ENCODE results near the gene DPF1. TPM values are rescaled to one million over a fixed set of nuclear protein-coding genes. Genes with fewer than 3 reads are reported as not detected.

The DPF1 gene
- total RNA-seq, 8 experiments from 2014 or later = 1.3 to 60.4 (median 25.9) TPM

DNA sequence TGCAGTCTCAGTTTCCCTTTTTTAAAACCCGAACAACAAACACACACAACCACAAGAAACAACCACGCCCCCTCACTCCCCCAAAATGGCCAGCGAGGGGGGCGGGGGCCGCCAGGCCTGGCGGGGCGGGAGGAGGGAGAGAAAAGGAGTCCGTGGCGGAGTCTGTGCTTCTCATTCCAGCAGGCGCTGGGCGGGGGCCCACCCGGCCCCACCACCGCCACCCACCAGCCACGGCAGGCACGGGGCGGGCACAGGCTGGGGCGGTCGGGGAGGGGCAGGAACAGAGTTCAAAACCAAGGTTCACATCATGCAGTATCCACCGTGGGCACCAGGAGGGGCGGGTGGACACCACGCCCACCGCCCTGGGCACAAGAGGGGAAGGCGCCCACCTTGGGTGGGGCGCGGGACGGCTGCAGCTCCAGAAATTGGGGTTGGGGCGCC, 12.9 kb downstream of the DPF1 start:
- Histone ChIP-seq H3K4me3 (peak overlapping the region; percentile 6 to 39 (median 33)), H3K27ac (peak overlapping the region; percentile 89 to 91), H3K4me1 (replicated peaks in 1 of 2) (peaks cover 56 to 58% of the 10 kb centered on the region in 2 donors)
- 20% methylated on average over 1 of the region's 27 CpGs; no CpG with 5 or more reads in 9 of the 10 experiments for WGBS, 10 experiments
- in situ Hi-C loops (cut with MboI; ENCODE audit: low pct_unique_long_range_greater_than_20kb in 2 of 9, low sequenced_read_pairs in 9 of 9, unreplicated experiment in 9 of 9) = loop anchor here in 1 of 9 experiments (25.0 kb wide), 1 partner anchor 299 kb away; the partner anchor contains the start of genes SIPA1L3 and WDR87
- peak; percentile 12 to 56 (median 50) for ATAC-seq (replicated peaks in 6 of 8)

DNA sequence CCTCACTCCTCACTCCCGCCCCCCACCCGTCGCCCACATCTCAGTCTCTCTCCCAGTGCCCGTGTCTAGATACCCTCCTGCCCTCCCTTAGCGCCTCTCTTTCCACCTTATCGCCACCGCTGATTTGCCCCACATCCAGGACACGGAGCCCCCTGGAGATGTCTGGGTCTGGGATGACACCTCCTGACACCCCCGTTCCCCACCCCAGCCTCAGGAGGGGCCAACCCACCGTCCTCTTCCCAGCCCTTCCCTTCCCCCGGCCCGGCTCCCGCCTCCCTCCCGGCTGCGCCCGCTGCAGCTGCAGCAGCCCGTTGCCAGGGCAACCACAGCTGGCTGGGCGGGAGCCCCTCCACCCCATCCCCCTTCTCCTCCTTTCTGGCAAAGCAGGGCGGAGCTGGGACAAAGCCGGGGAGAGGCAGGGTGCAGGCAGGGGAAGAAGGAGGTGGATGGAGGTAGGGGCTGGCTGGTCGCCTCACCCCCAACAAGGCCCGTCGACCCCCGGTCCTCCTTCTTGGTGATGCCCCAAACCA, 13.5 kb downstream of the DPF1 start:
- 0% methylated on average over 3 of the region's 24 CpGs; no CpG with 5 or more reads in 8 of the 10 experiments for WGBS, 10 experiments
- Histone ChIP-seq H3K4me1 (replicated peaks in 1 of 2) (peaks cover 52 to 55% of the 10 kb centered on the region in 2 donors), H3K27ac (peak overlapping the region; percentile 89 to 91), H3K4me3 (peak overlapping the region; percentile 19 to 39 (median 33))
- in situ Hi-C loops (cut with MboI; ENCODE audit: low pct_unique_long_range_greater_than_20kb in 2 of 9, low sequenced_read_pairs in 9 of 9, unreplicated experiment in 9 of 9) = loop anchor here in 1 of 9 experiments (25.0 kb wide), 1 partner anchor 298 kb away; the partner anchor contains the start of genes SIPA1L3 and WDR87
- ATAC-seq (replicated peaks in 6 of 8) = peak; percentile 37 to 80 (median 74)

DNA sequence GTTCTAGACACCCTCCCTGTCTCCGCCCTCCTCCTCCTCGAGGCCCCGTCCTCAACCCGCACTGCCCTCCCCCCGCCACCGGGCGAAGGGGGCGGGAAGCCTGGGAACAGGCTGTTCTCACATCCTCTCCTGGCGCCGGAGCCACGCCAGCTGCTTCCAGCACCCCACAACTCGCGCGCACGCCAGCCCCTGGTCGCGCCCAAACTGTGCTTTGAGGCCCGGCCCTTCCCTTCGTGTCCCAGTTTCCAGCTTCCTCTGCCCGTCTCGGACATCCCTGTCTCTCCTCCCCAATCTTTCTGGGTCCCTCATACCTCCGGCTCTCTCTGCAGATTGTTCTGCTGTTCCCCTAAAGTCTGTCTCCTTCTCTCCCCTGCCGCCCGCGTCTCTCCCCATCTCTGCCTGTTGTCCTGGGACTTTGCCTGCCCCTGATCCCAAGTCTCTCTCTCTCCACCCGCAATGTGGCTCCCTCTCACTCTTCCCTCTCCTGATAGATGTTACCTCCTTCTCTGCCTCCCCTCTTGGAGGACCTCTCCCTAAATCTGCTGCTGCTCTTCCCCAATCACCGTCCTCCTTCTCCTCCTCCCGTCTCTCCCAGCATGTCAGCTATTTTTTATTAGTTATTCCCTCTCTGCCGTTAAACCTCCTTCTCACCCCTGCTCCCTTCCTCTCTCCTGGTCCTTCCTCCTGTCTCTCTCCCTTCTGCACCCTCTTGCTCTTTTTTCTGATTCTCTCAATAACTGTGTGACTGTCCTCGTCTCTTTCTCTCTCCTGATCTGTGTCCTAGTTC, 14.2 kb downstream of the DPF1 start:
- Histone ChIP-seq H3K4me1 (replicated peaks in 1 of 2) (peaks cover 52 to 55% of the 10 kb centered on the region in 2 donors), H3K4me3 (peak overlapping the region; percentile 19 to 39 (median 33)), H3K27ac (peak overlapping the region; percentile 89 to 91)
- 0 to 17% (median 0%) methylated on average over 2 to 7 of the region's 30 CpGs; no CpG with 5 or more reads in 2 of the 10 experiments for WGBS, 10 experiments
- ATAC-seq (replicated peaks in 6 of 8) = peak; percentile 3 to 58 (median 26)
- in situ Hi-C loops (cut with MboI; ENCODE audit: low pct_unique_long_range_greater_than_20kb in 2 of 9, low sequenced_read_pairs in 9 of 9, unreplicated experiment in 9 of 9) = loop anchor here in 1 of 9 experiments (25.0 kb wide), 1 partner anchor 298 kb away; the partner anchor contains the start of genes SIPA1L3 and WDR87

DNA sequence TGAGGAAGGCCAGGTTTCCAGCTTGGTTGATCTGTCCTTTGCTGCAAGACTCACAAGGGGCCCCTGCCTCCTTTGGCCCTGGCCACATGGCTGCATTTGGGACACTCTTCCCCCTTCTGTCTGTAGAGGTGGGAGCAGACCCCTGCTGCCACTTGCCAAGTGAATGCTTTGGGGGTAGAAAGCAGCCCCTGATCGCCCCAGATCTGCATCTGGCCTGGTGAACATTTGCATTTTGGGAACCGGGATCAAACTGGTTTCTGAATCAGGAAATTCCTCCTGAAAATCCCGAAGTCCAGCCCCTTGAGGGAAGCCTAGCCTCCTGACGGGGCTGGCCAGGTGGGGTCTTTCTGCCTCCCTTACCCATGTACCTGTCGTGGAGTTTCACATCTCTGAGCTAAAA, 14.9 kb downstream of the DPF1 start:
- in situ Hi-C loops (cut with MboI; ENCODE audit: low pct_unique_long_range_greater_than_20kb in 2 of 9, low sequenced_read_pairs in 9 of 9, unreplicated experiment in 9 of 9) = loop anchor here in 1 of 9 experiments (25.0 kb wide), 1 partner anchor 297 kb away; the partner anchor contains the start of genes SIPA1L3 and WDR87
- WGBS, 10 experiments = 0 to 50% (median 7%) methylated on average over 1 to 5 of the region's 5 CpGs; no CpG with 5 or more reads in 5 of the 10 experiments
- Histone ChIP-seq H3K4me1 (replicated peaks in 1 of 2) (peaks cover 49 to 52% of the 10 kb centered on the region in 2 donors), H3K27ac (peak overlapping the region; percentile 89 to 91), H3K4me3 (peak overlapping the region; percentile 19 to 39 (median 33))
- no peak for ATAC-seq (replicated peaks in 6 of 8)

DNA sequence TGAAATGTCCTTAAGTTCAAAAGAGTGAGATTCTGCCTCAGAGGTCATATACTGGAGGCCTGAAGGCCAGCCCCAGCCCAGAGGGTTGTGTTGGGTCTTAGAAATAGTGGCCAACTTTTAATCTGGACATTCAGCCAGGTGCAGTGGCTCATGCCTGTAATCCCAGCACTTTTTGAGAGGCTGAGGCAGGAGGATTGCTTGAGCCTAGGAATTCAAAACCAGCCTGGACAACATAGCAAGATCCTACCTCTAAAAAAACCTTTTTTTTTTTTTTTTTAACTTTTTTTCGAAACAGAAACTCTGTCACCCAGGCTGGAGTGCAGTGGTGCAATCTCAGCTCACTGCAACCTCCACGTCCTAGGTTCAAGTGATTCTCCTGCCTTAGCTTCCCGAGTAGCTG, 15.5 kb downstream of the DPF1 start:
- ATAC-seq (replicated peaks in 6 of 8) = no peak
- WGBS, 10 experiments = 73 to 83% methylated on average over 2 to 3 of the region's 3 CpGs; no CpG with 5 or more reads in 8 of the 10 experiments
- peaks cover 45 to 46% of the 10 kb centered on the region in 2 donors for H3K4me1 ChIP-seq (replicated peaks in 1 of 2)
- peak overlapping the region in 1 of 2 donors; percentile 91 for H3K27ac ChIP-seq
- in situ Hi-C loops (cut with MboI; ENCODE audit: low pct_unique_long_range_greater_than_20kb in 2 of 9, low sequenced_read_pairs in 9 of 9, unreplicated experiment in 9 of 9) = loop anchor here in 1 of 9 experiments (25.0 kb wide), 1 partner anchor 296 kb away; the partner anchor contains the start of genes SIPA1L3 and WDR87
- no peak overlapping the region for H3K4me3 ChIP-seq

DNA sequence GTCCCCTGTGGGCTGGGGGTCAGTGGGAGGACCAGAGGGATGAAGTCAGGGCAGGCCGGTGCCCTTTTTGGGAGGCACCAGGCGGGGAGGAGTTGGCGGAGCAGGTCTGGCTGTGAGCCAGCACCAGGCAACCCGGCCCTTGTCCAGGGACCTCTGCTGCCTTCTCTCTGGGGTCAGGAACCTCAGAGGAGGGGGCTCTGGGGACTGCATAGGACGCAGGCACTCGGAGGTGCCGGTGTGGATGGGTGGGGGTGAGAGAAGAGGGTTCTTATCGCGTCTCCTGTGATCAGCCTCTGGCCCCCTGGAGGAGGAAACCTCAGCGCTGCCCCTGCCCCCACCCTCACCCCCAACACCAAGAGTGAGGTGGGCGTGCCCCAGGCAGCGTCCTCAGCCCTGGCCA, 16.5 kb downstream of the DPF1 start:
- in situ Hi-C loops (cut with MboI; ENCODE audit: low pct_unique_long_range_greater_than_20kb in 2 of 9, low sequenced_read_pairs in 9 of 9, unreplicated experiment in 9 of 9) = loop anchor here in 1 of 9 experiments (25.0 kb wide), 1 partner anchor 295 kb away; the partner anchor contains the start of genes SIPA1L3 and WDR87
- peaks cover 45% of the 10 kb centered on the region in 2 donors for H3K4me1 ChIP-seq (replicated peaks in 1 of 2)
- ATAC-seq (replicated peaks in 6 of 8) = no peak
- peak overlapping the region in 1 of 2 donors; percentile 17 for H3K27ac ChIP-seq
- no peak overlapping the region for H3K4me3 ChIP-seq
- WGBS, 10 experiments = no CpG with 5 or more reads among the region's 12 CpGs

DNA sequence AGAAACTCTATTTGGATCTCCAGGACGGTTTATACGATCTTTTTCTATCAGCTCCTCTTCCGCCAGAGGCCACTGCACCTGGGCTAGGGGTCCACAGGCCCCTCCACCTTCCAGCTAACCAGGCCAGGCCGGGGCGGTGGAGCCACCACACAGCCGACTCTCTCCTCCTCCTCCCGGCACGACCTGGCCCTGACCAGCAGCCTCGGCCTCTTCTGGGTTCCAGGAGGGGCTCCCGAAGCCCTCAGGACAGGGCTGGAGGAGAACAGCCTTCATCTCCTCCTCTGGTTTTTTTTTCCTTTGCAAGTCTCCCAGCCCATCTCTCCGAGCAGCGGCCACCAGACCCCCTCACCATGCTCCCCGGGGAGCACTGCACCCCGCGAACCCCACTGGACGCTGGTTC, 17.1 kb downstream of the DPF1 start:
- no peak overlapping the region for H3K4me3 ChIP-seq
- H3K27ac ChIP-seq = no peak overlapping the region
- ATAC-seq (replicated peaks in 6 of 8) = no peak
- 85 to 100% methylated on average over 2 to 3 of the region's 16 CpGs; no CpG with 5 or more reads in 8 of the 10 experiments for WGBS, 10 experiments
- peaks cover 43 to 44% of the 10 kb centered on the region in 2 donors for H3K4me1 ChIP-seq (replicated peaks in 1 of 2)
- in situ Hi-C loops (cut with MboI; ENCODE audit: low pct_unique_long_range_greater_than_20kb in 2 of 9, low sequenced_read_pairs in 9 of 9, unreplicated experiment in 9 of 9) = loop anchor here in 1 of 9 experiments (25.0 kb wide), 1 partner anchor 295 kb away; the partner anchor contains the start of genes SIPA1L3 and WDR87

DNA sequence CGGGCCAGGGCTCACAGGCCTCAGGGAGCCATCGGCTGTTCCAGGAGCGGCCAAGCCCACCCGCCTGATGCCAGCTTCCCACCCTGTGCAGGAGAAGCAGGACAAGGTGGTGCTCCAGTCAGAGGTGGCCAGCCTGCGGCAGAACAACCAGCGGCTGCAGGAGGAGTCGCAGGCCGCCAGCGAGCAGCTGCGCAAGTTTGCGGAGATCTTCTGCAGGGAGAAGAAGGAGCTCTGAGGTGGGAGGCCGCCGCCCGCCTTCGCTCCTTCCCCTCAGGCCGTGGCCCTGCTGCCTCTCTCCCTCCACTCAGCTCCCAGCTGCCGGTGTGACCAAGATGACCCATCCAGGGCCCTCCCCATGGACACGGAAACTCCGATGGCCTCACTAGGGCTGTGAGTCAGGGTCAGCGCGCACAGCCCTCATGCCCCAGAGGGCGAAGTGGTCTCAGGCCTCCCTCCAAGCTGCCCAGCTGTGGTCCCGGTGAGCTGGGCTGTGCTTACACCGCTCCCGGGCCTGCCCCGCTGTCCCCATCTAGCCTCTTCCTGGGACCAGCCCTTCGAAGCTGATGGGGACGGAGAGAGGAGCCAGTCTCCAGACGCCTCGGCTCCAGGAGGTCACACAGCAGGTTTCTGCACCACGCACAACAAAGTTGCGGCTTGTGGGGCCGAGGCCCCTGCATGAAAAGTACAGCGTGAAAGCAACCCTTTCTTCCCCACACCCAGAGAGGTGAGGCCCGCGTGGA, 17.8 kb downstream of the DPF1 start:
- Histone ChIP-seq H3K4me1 (replicated peaks in 1 of 2) (peaks cover 36% of the 10 kb centered on the region in 2 donors), H3K27ac (no peak overlapping the region), H3K4me3 (no peak overlapping the region)
- no peak for ATAC-seq (replicated peaks in 6 of 8)
- 44 to 90% (median 78%) methylated on average over 2 to 7 of the region's 36 CpGs; no CpG with 5 or more reads in 4 of the 10 experiments for WGBS, 10 experiments
- in situ Hi-C loops (cut with MboI; ENCODE audit: low pct_unique_long_range_greater_than_20kb in 2 of 9, low sequenced_read_pairs in 9 of 9, unreplicated experiment in 9 of 9) = loop anchor here in 1 of 9 experiments (25.0 kb wide), 1 partner anchor 294 kb away; the partner anchor contains the start of genes SIPA1L3 and WDR87

DNA sequence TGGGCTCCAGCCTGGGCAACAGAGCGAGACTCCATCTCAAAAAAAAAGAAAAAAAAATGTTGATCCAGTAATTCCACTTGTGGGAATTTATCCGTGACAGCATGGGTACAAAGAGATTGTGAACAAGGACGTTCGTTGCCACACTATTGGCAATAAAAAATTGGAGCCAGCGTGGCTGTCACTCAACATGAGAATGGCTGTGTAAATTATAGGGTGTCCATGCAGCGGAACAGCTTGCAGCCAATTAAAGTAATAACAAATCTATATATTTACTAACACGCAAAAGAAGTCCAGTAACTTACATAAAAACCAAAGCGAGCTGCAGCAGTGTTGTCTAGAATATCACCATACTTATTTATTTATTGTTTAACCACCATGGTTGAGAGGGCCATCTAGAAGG, 19.3 kb downstream of the DPF1 start:
- no peak for ATAC-seq (replicated peaks in 6 of 8)
- Histone ChIP-seq H3K4me3 (no peak overlapping the region), H3K27ac (no peak overlapping the region), H3K4me1 (replicated peaks in 1 of 2) (peaks cover 26 to 28% of the 10 kb centered on the region in 2 donors)
- in situ Hi-C loops (cut with MboI; ENCODE audit: low pct_unique_long_range_greater_than_20kb in 2 of 9, low sequenced_read_pairs in 9 of 9, unreplicated experiment in 9 of 9) = loop anchor here in 1 of 9 experiments (25.0 kb wide), 1 partner anchor 292 kb away; the partner anchor contains the start of genes SIPA1L3 and WDR87
- 83 to 100% (median 96%) methylated on average over 2 to 8 of the region's 8 CpGs for WGBS, 10 experiments

DNA sequence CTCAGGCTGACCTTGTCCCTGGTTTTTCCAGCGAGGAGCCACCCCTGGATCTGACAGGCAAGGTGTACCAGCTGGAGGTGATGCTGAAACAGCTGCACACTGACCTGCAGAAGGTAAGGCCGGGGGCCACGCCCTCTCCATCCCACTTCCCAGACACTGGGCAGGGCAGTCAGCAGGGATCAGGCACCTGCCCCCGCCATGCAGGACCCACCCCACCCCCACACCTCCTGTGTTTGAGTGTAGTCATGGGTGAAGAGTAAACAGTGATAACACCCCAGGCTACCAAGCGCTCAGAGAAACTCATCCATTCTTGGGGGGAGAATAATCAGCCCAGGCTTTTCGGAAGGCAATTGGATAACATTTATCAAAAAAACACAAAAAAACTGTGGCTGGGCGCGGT, 19.9 kb downstream of the DPF1 start:
- H3K27ac ChIP-seq = no peak overlapping the region

DNA sequence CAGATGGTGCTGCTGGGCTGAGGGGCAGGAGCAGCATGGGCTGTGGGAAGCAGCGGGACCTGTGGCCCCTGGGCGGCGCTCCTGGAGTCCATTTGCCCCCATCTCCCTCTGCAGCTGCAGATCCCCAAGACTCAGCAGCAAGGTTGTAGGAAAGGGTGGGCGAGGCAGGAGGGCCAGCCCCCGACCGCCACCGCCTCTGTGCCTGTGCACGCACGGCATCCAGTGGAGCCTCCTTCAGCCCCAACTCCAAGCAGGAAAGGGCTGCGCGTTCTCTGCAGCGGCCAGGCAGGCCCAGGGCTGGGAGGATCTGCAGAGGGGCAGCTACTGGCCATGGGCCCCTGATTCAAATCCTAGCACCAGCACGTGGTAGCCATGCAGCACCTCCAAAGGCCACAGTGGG, 20.8 kb downstream of the DPF1 start:
- Histone ChIP-seq H3K27ac (no peak overlapping the region), H3K4me1 (replicated peaks in 1 of 2) (peaks cover 11 to 12% of the 10 kb centered on the region in 2 donors), H3K4me3 (no peak overlapping the region)
- WGBS, 10 experiments = 72 to 100% (median 80%) methylated on average over 1 to 9 of the region's 13 CpGs; no CpG with 5 or more reads in 6 of the 10 experiments
- no peak for ATAC-seq (replicated peaks in 6 of 8)
- in situ Hi-C loops (cut with MboI; ENCODE audit: low pct_unique_long_range_greater_than_20kb in 2 of 9, low sequenced_read_pairs in 9 of 9, unreplicated experiment in 9 of 9) = loop anchor here in 1 of 9 experiments (25.0 kb wide), 1 partner anchor 291 kb away; the partner anchor contains the start of genes SIPA1L3 and WDR87

More for the DNA sequence above, 19.9 kb downstream of the DPF1 start:
- 83 to 100% (median 96%) methylated on average over 1 to 8 of the region's 8 CpGs; no CpG with 5 or more reads in 4 of the 10 experiments for WGBS, 10 experiments
- Histone ChIP-seq H3K4me3 (no peak overlapping the region), H3K4me1 (replicated peaks in 1 of 2) (peaks cover 20 to 21% of the 10 kb centered on the region in 2 donors)
- no peak for ATAC-seq (replicated peaks in 6 of 8)
- in situ Hi-C loops (cut with MboI; ENCODE audit: low pct_unique_long_range_greater_than_20kb in 2 of 9, low sequenced_read_pairs in 9 of 9, unreplicated experiment in 9 of 9) = loop anchor here in 1 of 9 experiments (25.0 kb wide), 1 partner anchor 292 kb away; the partner anchor contains the start of genes SIPA1L3 and WDR87

DNA sequence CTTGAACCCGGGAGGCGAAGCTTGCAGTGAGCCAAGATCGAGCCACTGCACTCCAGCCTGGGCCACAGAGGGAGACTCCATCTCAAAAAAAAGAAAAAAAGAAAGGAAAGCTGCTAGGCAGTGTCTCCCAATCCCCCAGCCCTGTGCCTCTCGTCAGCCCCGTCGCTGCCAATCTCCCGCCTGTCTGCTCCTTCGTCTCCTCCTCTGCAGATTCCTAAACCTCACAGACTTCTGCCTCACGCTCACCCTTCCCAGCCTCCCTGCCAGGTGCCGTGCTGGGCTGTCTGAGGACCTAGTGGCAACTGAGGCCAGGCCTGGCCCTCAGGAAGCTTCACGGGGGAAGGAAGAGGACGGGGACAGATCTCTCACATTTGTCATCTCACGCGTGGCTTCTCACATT, 21.5 kb downstream of the DPF1 start:
- H3K4me1 ChIP-seq (replicated peaks in 1 of 2) = peaks cover 6 to 7% of the 10 kb centered on the region in 2 donors
- WGBS, 10 experiments = 80 to 100% (median 89%) methylated on average over 1 to 9 of the region's 14 CpGs; no CpG with 5 or more reads in 2 of the 10 experiments
- no peak for ATAC-seq (replicated peaks in 6 of 8)
- in situ Hi-C loops (cut with MboI; ENCODE audit: low pct_unique_long_range_greater_than_20kb in 2 of 9, low sequenced_read_pairs in 9 of 9, unreplicated experiment in 9 of 9) = loop anchor here in 1 of 9 experiments (25.0 kb wide), 1 partner anchor 290 kb away; the partner anchor contains the start of genes SIPA1L3 and WDR87
- no peak overlapping the region for H3K4me3 ChIP-seq
- H3K27ac ChIP-seq = no peak overlapping the region
